ENCODE data around the gene ZNF230. TPM values are rescaled to one million over a fixed set of nuclear protein-coding genes. Genes with fewer than 3 reads are reported as not detected.

ZNF230 gene
- total and polyA plus RNA-seq, 2 of the 8 experiments (the other 6 are each of a cell fraction or from before 2014, with no cell fraction given): 1.5 to 3.6 TPM

DNA sequence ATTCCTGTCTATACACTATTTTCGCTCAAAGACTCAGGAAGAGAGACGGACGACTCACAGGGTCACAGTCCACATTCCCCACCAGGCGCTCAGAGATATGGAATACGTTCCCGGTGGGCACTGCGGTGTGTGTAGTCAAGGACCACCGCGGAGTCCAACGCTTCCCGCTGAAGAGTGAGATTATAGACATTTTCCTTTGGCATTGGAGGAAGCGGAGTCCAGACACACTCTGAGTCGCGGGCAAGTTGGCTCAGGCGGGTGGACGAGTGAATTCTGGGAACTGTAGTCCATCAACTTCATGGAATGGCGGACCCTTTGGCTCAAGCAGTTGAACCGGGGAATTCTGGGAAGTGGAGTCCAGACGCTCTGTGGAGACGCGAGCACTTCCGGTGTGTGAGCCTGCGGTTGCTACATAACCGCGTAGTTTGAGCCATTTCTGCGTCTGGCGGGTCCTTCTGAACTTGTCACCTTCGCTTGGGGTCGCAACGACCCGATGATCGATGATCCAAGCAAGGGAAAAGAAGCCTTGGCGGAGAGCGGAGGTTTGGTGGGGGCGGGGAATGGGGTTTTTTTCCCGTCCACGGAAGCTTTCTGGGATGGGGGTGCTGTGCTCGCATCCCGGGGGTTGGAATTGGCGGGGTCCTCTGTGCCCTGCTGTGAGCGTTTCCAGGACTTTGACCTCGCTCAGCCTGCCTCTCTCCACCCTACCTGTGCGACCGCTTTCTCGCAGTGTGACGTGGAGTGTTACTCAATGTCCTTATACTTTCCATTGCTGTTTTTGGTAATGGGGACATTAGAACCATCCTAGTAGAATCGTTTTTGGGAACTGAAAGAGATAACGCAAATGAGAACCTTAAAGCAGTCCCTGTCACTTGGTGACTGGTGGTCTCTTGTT is at the start of gene ZNF230 (continued):
- TF ChIP-seq KDM5A (IDR thresholded peaks at IDR 0.05; ENCODE audit: low read length): no peak
- peak; percentile 36; the same call in 1 of the 2 replicates for TF ChIP-seq RBBP5 (IDR thresholded peaks at IDR 0.05; ENCODE audit: borderline replicate concordance, low read depth, low read length)
- no peak for TF ChIP-seq TCF12 (IDR thresholded peaks at IDR 0.05; ENCODE audit: low read depth, low read length)
- TF ChIP-seq JUN (IDR thresholded peaks at IDR 0.05; ENCODE audit: low read depth, low read length): no peak
- no peak for TF ChIP-seq EP300 (IDR thresholded peaks at IDR 0.05; ENCODE audit: borderline replicate concordance in 1 of 2, low read depth in 2 of 2, low read length in 2 of 2)
- TF ChIP-seq HDAC6 (IDR thresholded peaks at IDR 0.05; ENCODE audit: low read depth, low read length): no peak
- TF ChIP-seq SIRT6 (IDR thresholded peaks at IDR 0.05; ENCODE audit: low read length): no peak
- 0 out of 2 replicates have a peak, but pooled peaks have one; percentile 11 for TF ChIP-seq TBP (IDR thresholded peaks at IDR 0.05; ENCODE audit: low read depth, low read length)
- TF ChIP-seq CBX5 (IDR thresholded peaks at IDR 0.05; ENCODE audit: low read depth, low read length): no peak
- peak; percentile 54 for TF ChIP-seq CTBP2 (IDR thresholded peaks at IDR 0.05; ENCODE audit: borderline replicate concordance, insufficient read depth, insufficient read length, low read length)
- no peak for TF ChIP-seq EZH2 (IDR thresholded peaks at IDR 0.05; ENCODE audit: low read depth, low read length, severe bottlenecking)
- TF ChIP-seq POLR2A (IDR thresholded peaks at IDR 0.05; ENCODE audit: control extremely low read depth in 1 of 2, low read depth in 2 of 2, low read length in 2 of 2): no peak
- peak; percentile 97 for TF ChIP-seq YY1 (IDR thresholded peaks at IDR 0.05; ENCODE audit: low read depth, low read length)
- TF ChIP-seq, protein P1, sequence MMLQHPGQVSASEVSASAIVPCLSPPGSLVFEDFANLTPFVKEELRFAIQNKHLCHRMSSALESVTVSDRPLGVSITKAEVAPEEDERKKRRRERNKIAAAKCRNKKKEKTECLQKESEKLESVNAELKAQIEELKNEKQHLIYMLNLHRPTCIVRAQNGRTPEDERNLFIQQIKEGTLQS (IDR thresholded peaks at IDR 0.05; ENCODE audit: insufficient read depth, low read depth, low read length): no peak
- TF ChIP-seq E2F6 (IDR thresholded peaks at IDR 0.05): no peak
- TF ChIP-seq CBX8 (IDR thresholded peaks at IDR 0.05; ENCODE audit: borderline replicate concordance, low read depth, low read length): no peak
- peak in 1 of 2 experiments; percentile 64; a peak in 1 of 4 replicates for TF ChIP-seq SIN3A (conservative IDR thresholded peaks at IDR 0.05 in 1 of 2, IDR thresholded peaks at IDR 0.05 in 1 of 2; ENCODE audit: low read depth in 1 of 2, low read length in 2 of 2)
- peak; percentile 96 for TF ChIP-seq KDM4A (IDR thresholded peaks at IDR 0.05; ENCODE audit: low read depth, low read length, severe bottlenecking)
- peak; percentile 49 for TF ChIP-seq TAF1 (IDR thresholded peaks at IDR 0.05; ENCODE audit: low read depth, low read length)
- no peak for TF ChIP-seq NRF1 (IDR thresholded peaks at IDR 0.05; ENCODE audit: low read depth, low read length)
- TF ChIP-seq BRCA1 (IDR thresholded peaks at IDR 0.05; ENCODE audit: low read depth, low read length): no peak

Data from H1 (cell line).